CD8-positive, alpha-beta memory T cell (primary cell): ENCODE results near the gene DNTT. TPM values are rescaled to one million over a fixed set of nuclear protein-coding genes. Genes with fewer than 3 reads are reported as not detected.

ENCODE experiments used
- CTCF ChIA-PET: fragments of 350-600 bp; sonication (Branson Sonifier 250); formaldehyde crosslinking; loops from one replicate; lab custom pipeline; 2021; ENCODE audit warnings: antibody characterized with exemption; lab: Charles Lee
- POLR2A ChIA-PET: fragments of 350-600 bp; sonication (Branson Sonifier 250); formaldehyde crosslinking; loops from one replicate; lab custom pipeline; 2021; ENCODE audit warnings: antibody characterized with exemption; lab: Charles Lee
- DNase-seq, 5 donors: peaks; one replicate each; pipeline versions ENCODE4 v3.0.0 to v3.0.0-alpha.2; 2020 to 2022; ENCODE audit warnings: mixed read lengths in 1 of 5
- H3K27ac ChIP-seq: one replicate; pipeline ENCODE4 v1.7.0; 2013; ENCODE audit warnings: low read depth, mild to moderate bottlenecking, low read length, moderate library complexity
- H3K27me3 ChIP-seq: 2 replicates; pipeline ENCODE4 v1.7.0; 2013; ENCODE audit warnings: low read length, mild to moderate bottlenecking; ENCODE audit not compliant: insufficient read depth, poor library complexity, severe bottlenecking
- H3K36me3 ChIP-seq: 2 replicates; pipeline ENCODE4 v1.7.0; 2013; ENCODE audit warnings: mild to moderate bottlenecking, low read length, moderate library complexity; ENCODE audit not compliant: insufficient read depth
- H3K4me1 ChIP-seq: 2 replicates; pipeline ENCODE4 v1.7.0; 2013; ENCODE audit warnings: mild to moderate bottlenecking, low read length, moderate library complexity; ENCODE audit not compliant: insufficient read depth
- H3K4me3 ChIP-seq: 2 replicates; pipeline ENCODE4 v1.7.0; 2013; ENCODE audit warnings: mild to moderate bottlenecking, low read length
- H3K9me3 ChIP-seq: 2 replicates; pipeline ENCODE4 v1.7.0; 2013; ENCODE audit warnings: mild to moderate bottlenecking, low read length
- H3K27ac Mint-ChIP-seq, 8 donors: one replicate each; pipeline ENCODE4 v1.8.0; 2020 to 2021; ENCODE audit warnings: mixed read lengths in 8 of 8, mild to moderate bottlenecking in 6 of 8, inconsistent platforms in 3 of 8, moderate library complexity in 3 of 8
- H3K27me3 Mint-ChIP-seq, 2 donors: one replicate each; pipeline ENCODE4 v1.8.0; 2020 to 2021; ENCODE audit warnings: mixed read lengths in 2 of 2, mild to moderate bottlenecking in 1 of 2, moderate library complexity in 1 of 2
- H3K36me3 Mint-ChIP-seq, 3 donors: one replicate each; pipeline ENCODE4 v1.8.0; 2020 to 2021; ENCODE audit warnings: mixed read lengths in 3 of 3, inconsistent platforms in 1 of 3, mild to moderate bottlenecking in 1 of 3
- H3K4me1 Mint-ChIP-seq, 3 donors: one replicate each; pipeline ENCODE4 v1.8.0; 2020 to 2021; ENCODE audit warnings: mixed read lengths in 3 of 3, inconsistent platforms in 1 of 3, mild to moderate bottlenecking in 1 of 3
- H3K4me3 Mint-ChIP-seq, 7 donors: one replicate each; pipeline ENCODE4 v1.8.0; 2020 to 2021; ENCODE audit warnings: mixed read lengths in 7 of 7, mild to moderate bottlenecking in 6 of 7, moderate library complexity in 4 of 7, inconsistent platforms in 2 of 7
- H3K9me3 Mint-ChIP-seq, 5 donors: one replicate each; pipeline ENCODE4 v1.8.0; 2020 to 2022; ENCODE audit warnings: mixed read lengths in 5 of 5, mild to moderate bottlenecking in 3 of 5, moderate library complexity in 2 of 5, inconsistent platforms in 1 of 5
- polyA plus RNA-seq: library from polyadenylated mRNA; unstranded; fragments of 300-500 nt; fragmentation: Illumina TruSeq; gene quantifications from one replicate; pipeline ENCODE4 v1.2.3, GENCODE V29; 2021
- total RNA-seq, 2 experiments: library from RNA; stranded (reverse); gene quantifications; one replicate each; pipeline ENCODE4 v1.2.3, GENCODE V29; 2021

Gene DNTT
- total and polyA plus RNA-seq, 3 experiments from 2014 or later, result not detected

DNA sequence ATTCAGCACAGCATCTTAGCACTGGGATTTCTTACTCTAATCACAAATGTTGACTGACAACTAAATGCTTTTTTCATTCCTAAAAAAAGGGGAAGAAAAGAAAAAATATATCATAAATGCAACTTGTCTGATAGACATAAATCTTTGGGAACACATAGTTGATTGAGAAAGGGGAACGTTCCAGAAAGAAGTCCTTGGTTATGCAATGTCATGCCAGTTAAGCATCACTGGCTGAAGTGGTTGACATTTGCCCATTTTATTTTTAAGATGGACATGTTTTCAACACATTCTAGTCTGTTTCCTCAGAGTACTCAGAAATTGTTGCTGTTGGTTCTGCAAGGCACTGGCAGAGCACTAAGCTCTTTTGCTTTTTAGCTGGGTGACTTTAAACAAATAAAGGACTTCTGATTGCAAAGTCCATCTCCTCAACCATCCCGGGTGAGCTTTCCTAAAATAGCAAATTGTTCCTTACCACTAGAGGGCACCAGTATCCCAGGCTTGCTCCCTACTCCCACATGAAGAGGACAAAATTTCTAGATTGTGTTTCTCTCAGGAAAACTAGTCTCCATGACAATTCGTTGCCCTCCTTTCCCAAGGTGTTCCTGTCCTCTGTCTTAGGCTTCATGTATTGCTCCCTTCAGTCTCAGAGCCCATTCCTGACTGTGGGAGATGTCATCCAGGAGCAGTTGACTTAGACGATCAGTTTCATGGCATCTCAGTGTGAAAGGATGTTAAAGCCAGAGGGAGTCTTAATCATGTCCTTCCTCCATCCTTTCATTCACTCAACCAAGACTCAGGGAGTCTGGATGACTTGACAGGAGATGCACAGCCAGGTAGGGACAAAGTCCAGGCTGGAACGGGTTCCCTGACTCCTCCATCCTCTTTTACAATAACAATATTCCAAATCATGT, 30.6 kb downstream of the DNTT start:
- Mint-ChIP-seq H3K4me3 (no peak overlapping the region), H3K9me3 (no peaks in the 10 kb centered on the region), H3K4me1 (peaks cover 7 to 15% (median 11%) of the 10 kb centered on the region in 3 donors), H3K27ac (peak overlapping the region in 1 of 8 donors; percentile 22), H3K36me3 (no peaks in the 10 kb centered on the region), H3K27me3 (peaks cover 13 to 39% of the 10 kb centered on the region in 2 donors)
- ChIA-PET POLR2A (no interaction called here), CTCF (interaction anchor here (0.7 to 1.7 kb wide), 3 partner anchors 27 to 318 kb away, joined by 3 to 9 read pairs (median 3); no protein-coding TSS in a partner anchor)
- H3K9me3 ChIP-seq, result no peaks in the 10 kb centered on the region
- no peaks in the 10 kb centered on the region for H3K36me3 ChIP-seq
- H3K4me3 ChIP-seq, result no peak overlapping the region
- H3K27ac ChIP-seq, result no peak overlapping the region
- peaks cover 17% of the 10 kb centered on the region for H3K4me1 ChIP-seq
- no peak for DNase-seq
- no peaks in the 10 kb centered on the region for H3K27me3 ChIP-seq

DNA sequence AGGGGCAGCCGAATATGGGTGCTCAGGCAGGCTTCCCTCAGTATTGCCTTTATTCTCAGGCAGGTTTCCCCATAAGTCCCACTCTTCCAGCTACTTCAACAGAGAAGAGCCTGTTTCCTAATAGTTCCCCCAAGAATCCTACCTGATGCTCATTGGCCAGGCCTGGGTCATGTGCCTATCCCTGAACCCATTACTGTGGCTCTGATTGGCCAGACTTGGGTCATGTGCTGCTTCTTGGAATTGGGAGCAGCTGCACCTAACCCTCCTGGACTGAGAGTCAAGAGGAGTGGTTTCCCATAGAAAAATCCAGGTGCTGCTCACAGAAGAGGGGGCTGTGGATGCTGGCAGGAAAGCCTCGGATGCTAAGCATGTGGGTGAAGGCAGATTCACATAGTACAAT, 32.9 kb downstream of the DNTT start:
- no peak for DNase-seq
- Histone ChIP-seq H3K4me3 (no peak overlapping the region), H3K27ac (no peak overlapping the region), H3K36me3 (no peaks in the 10 kb centered on the region), H3K4me1 (peaks cover 17% of the 10 kb centered on the region), H3K9me3 (no peaks in the 10 kb centered on the region), H3K27me3 (no peaks in the 10 kb centered on the region)
- Mint-ChIP-seq H3K4me3 (no peak overlapping the region), H3K9me3 (no peaks in the 10 kb centered on the region), H3K27ac (peak overlapping the region in 1 of 8 donors; percentile 64), H3K36me3 (no peaks in the 10 kb centered on the region), H3K27me3 (peaks cover 9 to 32% of the 10 kb centered on the region in 2 donors), H3K4me1 (peaks cover 7 to 15% (median 11%) of the 10 kb centered on the region in 3 donors)
- ChIA-PET POLR2A (no interaction called here), CTCF (interaction anchor here (1.3 to 3.7 kb wide), 2 partner anchors 32 to 320 kb away, joined by 4 to 14 read pairs; no protein-coding TSS in a partner anchor)

- ChIA-PET CTCF (interaction anchor here (1.0 to 3.7 kb wide), 5 partner anchors 9 to 645 kb away, joined by 3 to 14 read pairs (median 4); partner anchors contain the start of gene TCTN3), POLR2A (no interaction called here)
Observed at GRCh38 chr10:96338279-96338925, 34.2 kb downstream of the DNTT start.

DNA sequence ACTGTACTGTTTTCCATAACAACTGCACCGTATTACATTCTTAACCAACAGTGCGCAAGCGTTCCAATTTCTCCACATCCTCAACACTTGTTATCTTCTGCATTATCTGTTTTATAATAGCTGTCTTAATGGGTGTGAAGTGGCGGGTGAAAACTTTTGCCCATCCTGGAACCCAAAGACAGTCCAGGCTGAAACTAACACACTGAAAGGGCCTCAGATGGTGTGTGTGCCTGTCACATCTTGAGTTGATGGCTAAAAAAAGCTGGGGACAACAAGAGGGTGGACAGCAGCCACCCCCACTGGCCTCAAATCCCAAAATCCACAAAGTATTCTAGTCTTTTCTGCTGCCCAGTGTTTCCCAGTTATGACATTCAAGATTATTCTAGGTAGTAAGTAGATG, 35.1 kb downstream of the DNTT start:
- Mint-ChIP-seq H3K27me3 (peaks cover 6 to 21% of the 10 kb centered on the region in 2 donors), H3K9me3 (no peaks in the 10 kb centered on the region), H3K36me3 (no peaks in the 10 kb centered on the region), H3K4me1 (no peaks in the 10 kb centered on the region), H3K4me3 (no peak overlapping the region), H3K27ac (no peak overlapping the region)
- Histone ChIP-seq H3K9me3 (no peaks in the 10 kb centered on the region), H3K27me3 (no peaks in the 10 kb centered on the region), H3K27ac (no peak overlapping the region), H3K36me3 (no peaks in the 10 kb centered on the region), H3K4me3 (no peak overlapping the region), H3K4me1 (peaks cover under 1% of the 10 kb centered on the region)
- ChIA-PET CTCF (interaction anchor here (1.6 to 3.7 kb wide), 3 partner anchors 10 to 646 kb away, joined by 3 to 14 read pairs (median 8); partner anchors contain the start of gene TCTN3), POLR2A (no interaction called here)
- no peak for DNase-seq

More at GRCh38 chr10:96338279-96338925, 34.2 kb downstream of the DNTT start:
- peaks cover under 1 to 4% (median 4%) of the 10 kb centered on the region in 3 donors for H3K4me1 Mint-ChIP-seq
- Histone ChIP-seq H3K4me1 (peaks cover 7% of the 10 kb centered on the region), H3K27ac (no peak overlapping the region), H3K27me3 (no peaks in the 10 kb centered on the region), H3K4me3 (no peak overlapping the region), H3K9me3 (no peaks in the 10 kb centered on the region), H3K36me3 (no peaks in the 10 kb centered on the region)
- DNase-seq, result no peak
- H3K9me3 Mint-ChIP-seq, result no peaks in the 10 kb centered on the region
- no peak overlapping the region for H3K4me3 Mint-ChIP-seq
- no peaks in the 10 kb centered on the region for H3K36me3 Mint-ChIP-seq
- H3K27me3 Mint-ChIP-seq, result peaks cover 7 to 27% of the 10 kb centered on the region in 2 donors
- H3K27ac Mint-ChIP-seq, result no peak overlapping the region

GRCh38 chr10:96339956-96340904, 36.0 kb downstream of the DNTT start:
- Mint-ChIP-seq H3K4me3 (no peak overlapping the region), H3K27me3 (peaks cover 7 to 17% of the 10 kb centered on the region in 2 donors), H3K36me3 (no peaks in the 10 kb centered on the region), H3K4me1 (no peaks in the 10 kb centered on the region), H3K27ac (no peak overlapping the region), H3K9me3 (peaks cover 0 to 5% (median 0%) of the 10 kb centered on the region in 5 donors)
- no peaks in the 10 kb centered on the region for H3K9me3 ChIP-seq
- no peak overlapping the region for H3K4me3 ChIP-seq
- DNase-seq, result peak in 4 of 5 donors; percentile 14 to 62 (median 33)
- ChIA-PET POLR2A (no interaction called here), CTCF (interaction anchor here (1.6 to 3.7 kb wide), 4 partner anchors 11 to 647 kb away, joined by 3 to 14 read pairs (median 6); partner anchors contain the start of gene TCTN3)
- H3K4me1 ChIP-seq, result no peaks in the 10 kb centered on the region
- H3K36me3 ChIP-seq, result no peaks in the 10 kb centered on the region
- H3K27me3 ChIP-seq, result no peaks in the 10 kb centered on the region
- H3K27ac ChIP-seq, result no peak overlapping the region

GRCh38 chr10:96341219-96342182, 37.3 kb downstream of the DNTT start:
- Histone ChIP-seq H3K27ac (no peak overlapping the region), H3K4me3 (no peak overlapping the region), H3K9me3 (no peaks in the 10 kb centered on the region), H3K36me3 (no peaks in the 10 kb centered on the region), H3K27me3 (no peaks in the 10 kb centered on the region), H3K4me1 (no peaks in the 10 kb centered on the region)
- Mint-ChIP-seq H3K4me1 (no peaks in the 10 kb centered on the region), H3K9me3 (peaks cover 2 to 11% (median 8%) of the 10 kb centered on the region in 5 donors), H3K27me3 (peaks cover 12 to 19% of the 10 kb centered on the region in 2 donors), H3K27ac (no peak overlapping the region), H3K36me3 (peaks cover 0 to 4% (median 0%) of the 10 kb centered on the region in 3 donors), H3K4me3 (no peak overlapping the region)
- ChIA-PET POLR2A (no interaction called here), CTCF (interaction anchor here (1.7 kb wide), 1 partner anchor 325 kb away, joined by 4 read pairs; no protein-coding TSS in a partner anchor)
- DNase-seq, result no peak
